ENCODE measurements around the gene SIRPB1. TPM values are rescaled to one million over a fixed set of nuclear protein-coding genes. Genes with fewer than 3 reads are reported as not detected.
"Not testable (repeated sequence)": the region's sequence is repeated elsewhere in the genome, so short reads cannot be mapped to it uniquely, and the experiment has no call there.

The SIRPB1 gene
- polyA plus RNA-seq, 1 donor, result 0.71 TPM

DNA sequence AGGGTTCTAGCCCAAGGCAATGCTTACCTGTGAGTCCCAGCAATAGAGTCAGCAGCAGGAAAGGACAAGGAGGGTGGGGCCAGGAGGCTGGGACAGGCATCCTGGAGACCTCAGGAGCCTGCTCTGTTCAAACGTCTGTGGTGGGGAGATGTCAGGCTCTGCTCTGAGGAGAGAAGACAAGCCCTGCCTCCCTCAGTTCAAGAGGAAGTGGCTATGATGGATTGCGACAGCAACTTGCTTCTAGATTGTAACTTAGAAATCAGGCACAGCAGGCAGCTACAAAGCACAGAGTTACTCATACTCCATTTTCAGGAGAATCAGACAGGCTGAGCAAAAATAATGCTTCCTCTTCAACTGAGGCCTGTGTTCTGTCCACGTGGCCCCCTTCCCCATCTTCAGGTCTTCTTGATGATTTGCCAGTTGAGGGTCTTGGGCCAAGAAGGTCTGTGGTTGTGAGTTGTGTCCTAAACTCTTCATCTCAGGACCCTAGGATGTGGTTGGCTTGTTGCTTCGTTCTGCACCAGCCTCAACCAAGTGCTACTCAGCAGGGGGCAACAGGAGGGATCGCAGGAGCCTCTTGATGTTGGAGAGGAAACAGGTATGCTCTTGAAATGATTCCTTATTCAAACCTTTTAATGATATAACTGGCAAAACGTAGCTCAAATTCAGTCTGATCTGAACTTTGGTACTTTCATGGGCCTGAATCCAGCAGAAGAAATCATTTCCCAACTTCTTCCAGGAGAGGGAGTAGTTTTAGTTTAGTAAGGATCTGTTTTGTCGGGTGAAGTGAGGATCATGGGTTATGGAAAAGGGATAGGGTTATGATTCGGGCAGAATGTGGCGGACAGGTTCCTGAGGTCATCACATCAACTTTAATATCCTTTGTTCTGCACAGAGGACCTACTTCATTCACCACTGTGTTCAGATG is 31.0 kb downstream of the SIRPB1 start:
- DNase-seq, result no peak

DNA sequence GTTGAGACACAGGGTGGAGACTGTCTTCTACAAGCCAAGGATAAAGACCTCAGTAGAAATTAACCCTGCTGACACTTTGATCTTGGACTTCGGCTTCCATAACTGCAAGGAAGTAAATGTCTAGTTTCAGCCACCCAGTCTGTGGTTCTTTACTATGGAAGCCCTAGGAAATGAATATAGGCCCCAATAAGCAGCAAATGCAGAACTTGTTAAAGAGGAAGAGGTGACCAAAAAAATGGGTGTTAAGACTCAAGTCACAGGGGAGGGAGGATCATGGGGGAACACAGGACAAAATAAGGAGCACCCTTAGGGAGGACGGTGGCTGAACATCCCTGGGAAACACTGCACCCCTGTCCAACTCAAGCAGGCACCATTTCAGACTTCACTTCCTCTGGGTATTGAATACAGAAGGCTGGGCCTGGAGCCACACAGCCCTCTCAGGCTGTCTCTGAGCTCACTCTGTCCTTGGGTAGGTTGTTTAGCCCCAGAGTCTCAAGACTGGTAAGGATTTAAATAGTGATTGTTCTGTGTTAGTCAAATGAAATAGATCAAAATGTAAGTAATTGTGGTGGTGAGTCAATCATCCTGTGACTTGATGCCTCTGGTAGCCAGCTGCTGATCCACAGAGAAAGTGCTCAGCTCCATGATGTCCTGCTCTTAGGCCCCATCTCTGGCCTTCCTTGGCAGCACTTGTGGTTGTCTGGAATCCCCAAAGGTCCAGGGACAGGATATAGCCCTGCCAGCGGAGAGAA is 31.9 kb downstream of the SIRPB1 start:
- no peak for DNase-seq

DNA sequence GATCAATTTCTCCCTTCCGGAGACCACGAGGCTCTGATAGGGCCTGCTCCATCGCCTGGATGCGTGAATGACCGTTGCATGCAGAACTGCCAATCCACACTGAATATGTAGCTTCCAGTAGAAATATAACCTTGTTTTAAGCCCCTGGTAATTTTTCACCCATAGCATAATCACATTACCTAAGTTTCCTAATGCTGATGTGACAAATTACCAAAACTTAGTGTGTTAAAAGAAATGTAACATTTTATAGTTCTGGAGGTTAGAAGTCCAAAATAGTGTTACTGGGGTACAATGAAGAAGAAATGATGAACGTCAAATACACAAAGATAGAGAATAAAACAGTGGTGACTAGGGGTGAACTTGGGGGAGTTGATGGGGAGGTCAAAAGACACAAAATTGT is 40.3 kb downstream of the SIRPB1 start:
- no peak for DNase-seq

DNA sequence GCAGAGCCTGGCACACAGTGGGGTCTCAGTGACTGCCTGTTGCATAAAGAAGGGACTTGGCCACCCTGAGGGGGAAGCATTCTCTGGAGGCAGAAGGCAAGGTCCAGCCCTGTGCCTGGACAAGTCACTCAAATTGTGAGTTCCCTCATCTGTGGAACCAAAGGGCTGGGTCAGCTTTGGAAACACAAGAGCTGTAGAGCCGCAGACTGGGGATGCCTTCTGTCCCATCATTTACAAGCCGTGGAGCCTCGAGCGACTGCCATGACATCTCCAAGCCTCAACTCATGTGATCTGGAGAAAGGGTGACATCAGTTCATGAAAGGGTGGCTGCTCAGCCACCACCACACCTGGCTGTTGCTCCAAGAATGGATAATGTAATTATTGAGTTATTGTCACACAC is 41.9 kb downstream of the SIRPB1 start:
- DNase-seq, result no peak

DNA sequence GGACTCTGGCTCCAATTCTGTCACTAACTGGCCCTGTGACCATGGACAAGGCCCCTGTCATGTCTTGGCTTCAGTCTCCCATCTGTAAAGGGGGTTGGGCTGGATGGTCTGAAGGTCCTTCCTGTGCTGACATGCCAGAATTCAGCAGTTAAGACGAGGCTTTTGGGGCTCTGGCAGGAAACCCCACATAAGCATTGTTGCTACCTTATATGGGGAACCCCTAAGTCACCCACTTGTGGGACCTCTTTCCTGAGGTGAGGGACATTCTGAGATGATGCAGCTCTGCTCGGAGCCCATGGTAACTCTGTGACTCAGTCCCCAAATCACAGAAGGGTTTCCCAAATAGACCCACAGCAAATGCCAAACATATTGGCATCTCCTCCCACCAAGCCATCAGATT is 42.5 kb downstream of the SIRPB1 start:
- not testable (repeated sequence) for DNase-seq

DNA sequence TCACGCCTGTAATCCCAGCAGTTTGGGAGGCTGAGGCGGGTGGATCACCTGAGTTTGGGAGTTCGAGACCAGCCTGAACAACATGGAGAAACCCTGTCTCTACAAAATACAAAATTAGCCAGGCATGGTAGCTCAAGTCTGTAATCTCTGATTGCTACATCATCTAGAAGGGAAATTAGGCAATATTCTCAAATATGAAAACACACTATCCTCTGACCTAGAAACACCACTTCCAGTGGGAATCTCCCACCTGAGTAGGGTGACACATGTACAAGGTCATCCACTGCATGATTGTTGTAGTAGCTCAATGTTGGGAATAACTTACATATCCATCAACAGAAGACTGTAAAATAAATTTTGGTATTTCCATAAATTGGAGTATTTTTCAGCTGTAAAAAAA is 43.2 kb downstream of the SIRPB1 start:
- DNase-seq, result no peak

DNA sequence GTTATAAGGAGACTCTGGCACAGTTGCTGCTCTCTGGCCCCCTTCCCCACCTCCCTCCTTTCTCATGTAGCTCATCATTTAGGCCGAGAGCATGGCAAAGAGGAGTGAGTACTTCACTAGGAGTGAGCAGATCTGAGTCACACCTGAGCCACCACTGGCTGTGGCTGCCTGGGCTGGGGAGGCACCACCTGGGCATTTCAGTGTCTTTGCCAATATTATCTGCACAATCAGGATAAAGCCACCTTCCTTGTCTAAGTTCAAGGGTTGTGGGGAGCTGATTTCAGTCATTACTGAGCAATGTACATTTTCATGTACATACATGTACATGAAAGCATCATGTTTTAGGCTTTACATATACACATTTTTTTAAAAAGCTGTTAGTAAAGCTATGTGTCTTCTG is 43.8 kb downstream of the SIRPB1 start:
- not testable (repeated sequence) for DNase-seq

DNA sequence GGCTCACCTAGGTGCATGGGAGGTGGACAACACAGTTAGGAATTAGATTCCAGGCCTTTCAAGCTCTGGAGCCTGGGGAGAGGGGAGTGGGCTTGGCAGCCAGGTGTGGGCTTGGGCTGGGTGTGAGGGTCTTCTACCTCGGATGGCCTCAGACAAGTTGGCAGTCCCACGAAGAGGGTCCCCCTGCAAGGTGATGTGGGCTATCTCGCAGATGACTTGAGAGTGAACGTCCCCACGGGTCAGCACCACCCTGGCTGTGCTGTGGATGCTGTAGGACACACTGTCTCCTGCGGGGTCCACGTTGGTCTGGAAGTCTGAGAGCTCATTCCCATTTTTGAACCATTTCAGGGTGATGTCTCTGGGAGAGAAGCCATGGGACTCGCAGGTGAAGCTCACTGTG is 48.2 kb downstream of the SIRPB1 start:
- DNase-seq, result not testable (repeated sequence)

Other genes with a start within 250 kb of the SIRPB1 start
- 257 TPM for gene FKBP1A, start 227.0 kb downstream of the SIRPB1 start, polyA plus RNA-seq (ENCODE audit: insufficient read length)
- 75.3 TPM for gene NSFL1C, start 153.2 kb downstream of the SIRPB1 start, polyA plus RNA-seq (ENCODE audit: insufficient read length)
- 1.9 TPM for gene SIRPB2, start 128.6 kb downstream of the SIRPB1 start, polyA plus RNA-seq (ENCODE audit: insufficient read length)
- not detected for gene SIRPD, start 62.3 kb downstream of the SIRPB1 start, polyA plus RNA-seq (ENCODE audit: insufficient read length)
- not detected for gene SIRPG, start 37.8 kb upstream of the SIRPB1 start, polyA plus RNA-seq (ENCODE audit: insufficient read length)